ENCODE data around the gene HELZ2.

The HELZ2 gene

DNA sequence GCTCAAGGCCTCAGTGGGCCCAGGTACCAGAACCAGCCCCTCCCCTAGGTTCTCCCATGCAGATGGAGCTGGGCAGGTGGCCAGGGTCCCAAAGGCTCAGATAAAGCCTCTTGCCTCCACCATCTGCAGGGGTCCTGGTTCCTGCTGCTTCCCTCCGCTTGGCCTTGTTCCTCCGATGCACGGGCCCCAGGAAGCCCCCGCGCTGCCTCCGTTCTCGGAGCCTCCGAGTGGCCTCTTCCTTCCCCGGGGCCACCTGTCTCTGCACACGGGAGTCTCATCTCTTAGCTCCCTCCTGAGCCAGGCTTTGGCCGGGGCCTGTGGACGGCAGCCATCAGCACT, 35.0 kb downstream of the HELZ2 start:
- no peak for DNase-seq (ENCODE audit: low read depth)

DNA sequence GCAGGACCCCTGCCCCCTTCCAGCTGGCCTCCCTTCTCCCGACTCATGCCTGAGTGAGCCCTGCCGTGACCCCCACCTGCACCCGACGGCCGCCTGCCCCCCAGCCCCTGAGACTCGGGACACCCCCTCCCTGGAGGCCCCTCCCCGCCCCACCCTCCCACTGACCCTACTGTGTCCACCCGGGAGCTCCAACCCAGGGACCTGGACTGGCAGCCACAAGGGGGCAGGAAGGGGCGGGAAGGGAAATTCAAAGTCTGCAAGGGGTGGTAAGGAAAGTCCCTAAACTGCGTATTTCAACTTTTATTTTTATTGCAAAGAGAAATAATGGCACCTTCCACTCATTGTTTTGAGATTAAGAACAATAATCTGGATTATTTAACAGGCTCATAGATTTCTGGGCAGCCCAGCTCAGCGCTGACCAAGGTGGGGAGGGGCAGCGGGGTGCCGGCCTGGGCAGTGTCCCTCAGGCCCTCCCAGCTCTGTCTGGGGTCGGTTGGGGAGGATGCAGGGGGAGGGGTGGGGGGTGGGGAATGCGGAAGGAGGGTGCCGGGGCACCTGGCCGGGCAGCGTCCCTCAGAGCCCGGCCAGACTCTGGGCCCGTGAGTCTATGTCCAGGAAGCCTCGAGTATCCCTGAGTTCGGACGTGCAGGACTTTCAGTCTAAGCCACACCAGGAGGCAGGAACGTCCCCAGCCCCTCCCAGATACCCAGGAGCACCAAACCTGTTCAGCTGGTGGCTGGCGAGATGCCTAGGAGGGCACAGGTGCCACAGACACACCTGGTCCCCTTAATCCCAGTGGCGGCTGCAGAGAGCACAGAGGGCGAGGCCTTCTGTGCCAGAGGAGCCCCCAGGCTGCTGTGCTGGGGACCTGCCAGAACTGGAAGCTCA, 35.6 kb downstream of the HELZ2 start:
- DNase-seq (ENCODE audit: low read depth) = no peak

DNA sequence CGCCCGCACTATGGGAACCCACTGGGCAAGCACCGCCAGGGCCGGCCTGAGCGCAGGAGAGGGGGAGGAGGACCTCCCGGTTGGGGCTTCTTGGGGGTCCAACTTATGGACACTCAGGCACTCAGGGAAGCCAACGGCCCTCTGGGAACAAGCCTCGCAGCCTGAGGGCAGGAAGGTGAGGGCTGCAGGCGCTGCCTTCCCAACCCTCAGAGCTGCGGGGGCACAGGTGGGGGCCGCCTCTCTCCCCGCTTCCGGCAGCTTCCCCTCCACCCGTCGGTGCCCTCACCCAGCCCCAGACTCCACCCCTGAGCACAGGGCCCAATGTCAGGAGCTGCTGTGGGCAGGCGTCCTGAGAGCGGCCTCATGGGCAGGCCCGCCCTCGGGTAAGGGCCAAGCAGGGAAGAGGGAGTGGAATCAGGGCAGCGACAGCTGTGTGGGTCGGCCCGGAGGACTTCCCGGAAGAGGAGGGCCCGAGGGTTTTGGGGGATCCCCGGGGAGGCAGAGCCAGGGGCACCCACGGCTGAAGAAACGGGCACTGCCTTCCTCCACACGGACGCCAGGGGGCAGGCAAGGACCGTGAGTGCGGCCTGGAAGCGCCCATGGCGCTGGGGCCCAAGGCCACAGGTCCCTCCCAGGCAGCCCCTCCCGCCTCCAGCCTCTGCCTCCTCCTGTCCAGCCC, 36.4 kb downstream of the HELZ2 start:
- peak; percentile 82 for DNase-seq (ENCODE audit: low read depth)

DNA sequence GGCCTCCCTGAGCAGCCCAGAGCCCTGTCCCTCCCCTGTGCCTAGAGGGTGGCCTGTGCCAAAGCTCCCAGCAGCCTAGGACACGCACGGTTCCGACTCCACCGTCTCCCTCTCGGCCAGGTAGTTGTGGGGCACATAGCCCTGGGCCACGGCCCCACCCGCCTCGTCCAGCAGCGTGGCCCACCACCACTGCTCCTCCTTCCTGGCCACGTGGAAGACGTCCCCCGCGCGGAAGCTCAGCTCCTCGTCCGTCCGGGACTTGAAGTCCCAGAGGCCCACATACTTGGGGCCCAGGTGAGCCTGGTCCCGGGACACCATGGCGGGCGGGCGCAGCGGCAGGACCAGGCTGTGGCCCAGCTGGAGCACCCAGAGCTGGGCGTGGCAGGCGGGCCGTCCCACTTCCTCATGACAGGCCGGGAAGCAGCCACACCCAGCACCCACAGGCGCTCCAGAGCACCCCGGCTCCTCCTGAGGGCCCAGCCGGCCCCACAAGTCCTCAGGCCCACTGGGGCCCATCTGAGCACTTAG, 37.0 kb downstream of the HELZ2 start, which contains the start of gene PTK6:
PTK6 (minus strand) TSS at position 380 of the 528 bp plus-strand sequence; CDS start at position 318, 62 bp downstream.
- DNase-seq (ENCODE audit: low read depth) = no peak

DNA sequence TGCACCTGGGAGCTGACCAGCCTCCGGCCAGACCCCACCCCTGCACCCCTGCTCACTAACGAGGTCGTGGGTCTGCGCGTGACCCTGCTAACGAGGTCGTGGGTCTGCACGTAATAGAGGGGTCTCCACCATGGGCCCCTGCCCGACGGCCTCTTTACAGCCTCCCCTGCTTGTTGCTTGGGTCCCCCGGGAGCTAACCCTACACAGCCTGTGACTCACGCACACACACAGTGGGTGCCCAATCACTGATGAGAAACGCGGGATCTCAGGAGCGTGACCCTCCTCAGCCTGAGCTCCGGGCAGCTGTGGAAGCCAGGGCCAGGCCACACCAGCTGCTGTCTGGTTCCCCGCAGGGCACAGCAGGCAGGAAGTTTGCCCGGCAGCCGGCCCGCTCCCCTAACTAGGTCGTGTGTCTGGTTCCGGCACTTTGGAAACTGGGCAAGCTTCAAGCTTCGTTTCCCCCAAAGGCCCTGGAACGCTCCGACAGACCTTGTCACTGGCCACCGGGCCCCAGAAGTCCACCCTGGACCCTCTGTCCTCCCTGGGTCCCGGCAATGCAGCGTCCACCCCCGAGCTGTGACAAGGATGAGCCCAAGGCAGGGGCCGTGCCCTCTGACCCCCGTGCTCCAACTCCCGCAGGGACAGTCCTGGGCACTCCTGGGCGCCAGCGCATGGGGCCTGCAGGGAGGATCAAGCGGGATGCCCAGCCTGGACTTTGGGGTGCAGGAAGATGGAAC, 37.6 kb downstream of the HELZ2 start:
- no peak for DNase-seq (ENCODE audit: low read depth)

DNA sequence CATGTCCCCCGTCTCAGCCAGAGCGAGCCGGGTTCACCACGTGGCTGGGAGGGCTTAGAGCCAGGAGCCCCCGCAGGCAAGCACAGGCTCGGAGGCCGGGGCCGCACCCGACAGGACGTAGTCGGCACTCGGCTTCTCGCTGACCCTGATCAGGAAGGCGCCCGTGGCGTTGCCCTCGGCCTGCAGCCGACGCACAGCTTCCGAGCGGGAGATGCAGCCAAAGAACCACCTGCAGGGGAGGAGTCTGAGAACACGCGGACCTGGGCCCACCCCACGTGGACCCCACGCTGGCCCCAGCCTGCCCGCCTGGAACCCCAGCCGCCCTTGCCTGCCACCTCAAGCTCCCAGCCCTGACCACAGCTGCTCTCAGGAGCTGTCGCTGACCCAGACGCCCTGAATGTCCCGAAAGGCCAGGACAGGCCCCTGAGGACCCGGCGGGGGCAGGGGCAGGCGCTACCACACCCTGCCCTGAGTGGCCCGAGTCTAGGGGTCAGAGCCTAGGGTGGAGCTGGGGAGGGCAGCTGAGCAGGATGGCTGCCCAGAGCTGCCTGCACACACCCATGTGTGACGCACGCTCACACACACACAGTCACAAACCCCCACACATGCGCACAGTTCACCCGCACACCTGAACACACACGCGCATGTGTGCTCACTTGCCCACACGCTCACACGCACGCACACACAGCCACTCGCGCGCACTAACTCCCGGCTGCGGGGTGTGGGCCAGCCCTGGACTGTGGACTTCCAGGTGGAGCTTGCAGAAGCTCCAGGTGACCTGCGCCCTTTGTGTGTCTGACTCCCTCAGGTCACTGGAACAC, 39.0 kb downstream of the HELZ2 start:
- no peak for DNase-seq (ENCODE audit: low read depth)

DNA sequence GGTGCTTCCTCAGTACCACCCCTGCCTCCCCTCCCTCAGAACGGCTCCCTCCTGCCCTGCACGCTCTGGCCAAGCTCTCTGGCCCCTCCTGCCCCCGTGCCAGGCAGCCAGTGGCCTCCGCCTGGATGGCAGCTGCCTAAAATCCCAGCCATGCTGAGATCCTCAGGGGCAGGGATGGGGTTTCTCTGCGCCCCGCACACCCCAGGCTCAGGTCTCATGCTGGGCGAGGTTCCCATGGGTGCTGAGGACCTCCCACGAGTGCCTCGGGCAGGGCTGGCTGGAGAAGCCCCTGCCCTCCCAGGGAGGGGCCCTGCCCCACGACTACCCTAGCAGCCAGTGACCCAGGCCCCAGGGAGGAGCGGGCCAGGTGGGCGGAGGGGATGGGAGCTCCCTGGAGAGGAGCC, 39.6 kb downstream of the HELZ2 start:
- DNase-seq (ENCODE audit: low read depth) = no peak

DNA sequence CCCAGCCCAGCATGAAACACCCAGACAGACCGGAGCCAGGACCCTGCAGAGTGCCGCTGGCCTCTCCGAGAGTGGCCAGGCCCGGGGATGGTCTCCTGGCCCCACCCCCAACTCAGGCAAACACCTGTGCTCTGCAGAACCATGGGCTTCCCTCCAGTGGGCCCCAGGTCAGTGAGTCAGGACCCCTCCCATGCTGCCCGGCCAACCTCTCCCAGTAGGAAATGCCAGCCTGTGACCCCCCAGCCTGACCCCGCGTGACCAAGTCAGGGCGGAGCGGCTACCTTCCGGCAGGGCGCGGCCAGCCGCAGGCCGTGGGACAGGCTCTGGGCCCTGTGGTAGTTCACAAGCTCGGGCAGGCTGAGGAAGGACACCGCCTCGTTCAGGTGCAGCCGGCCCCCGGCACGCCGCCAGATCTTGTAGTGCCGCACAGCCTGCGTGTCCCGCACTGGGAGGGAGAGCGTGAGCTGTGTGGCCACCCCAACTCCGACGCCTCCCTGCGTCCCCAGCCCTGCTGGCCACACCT, 40.1 kb downstream of the HELZ2 start:
- no peak for DNase-seq (ENCODE audit: low read depth)

DNA sequence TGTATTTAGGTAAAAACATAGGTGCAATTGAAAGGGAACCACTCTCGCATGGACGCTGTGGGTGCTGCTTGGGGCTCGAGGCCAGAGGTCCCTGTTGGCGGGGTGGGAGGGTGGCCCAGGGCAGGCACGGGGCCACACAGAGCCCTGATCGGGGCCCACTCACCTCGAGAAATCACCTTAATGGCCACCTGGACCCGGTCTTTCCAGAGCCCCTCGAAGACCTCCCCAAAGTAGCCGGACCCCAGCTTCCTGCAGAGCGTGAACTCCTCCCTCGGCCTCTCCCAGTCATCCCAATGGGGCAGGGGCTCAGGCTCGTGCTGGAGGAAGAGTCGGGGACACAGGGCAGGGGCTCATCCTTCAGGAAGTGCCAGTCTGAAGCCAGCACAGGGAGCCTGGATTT, 40.7 kb downstream of the HELZ2 start:
- no peak for DNase-seq (ENCODE audit: low read depth)

DNA sequence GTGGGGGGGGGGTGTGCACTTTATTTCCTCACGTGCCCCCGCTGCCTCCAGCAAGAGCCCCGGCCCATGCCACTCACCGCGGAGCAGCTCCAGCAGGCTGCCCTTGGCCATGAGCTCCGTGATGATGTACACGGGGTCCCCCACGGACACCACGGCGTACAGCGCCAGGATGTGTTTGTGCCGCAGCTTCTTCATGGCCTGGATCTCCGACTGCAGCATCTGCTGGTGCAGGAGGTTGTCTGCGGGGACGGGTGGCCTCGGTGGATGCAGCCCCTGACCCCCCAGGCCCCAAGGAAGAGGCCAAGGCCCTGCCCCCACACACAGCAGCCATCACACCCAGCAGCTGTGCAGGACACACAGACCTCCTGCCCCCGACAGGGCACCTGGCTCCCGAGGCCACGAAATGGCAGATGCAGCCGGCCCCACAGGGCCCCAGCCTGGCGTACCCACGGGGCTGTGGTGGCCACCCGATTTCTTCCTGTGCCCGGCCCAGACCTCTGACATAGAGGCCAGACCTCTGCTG, 41.5 kb downstream of the HELZ2 start:
- no peak for DNase-seq (ENCODE audit: low read depth)

DNA sequence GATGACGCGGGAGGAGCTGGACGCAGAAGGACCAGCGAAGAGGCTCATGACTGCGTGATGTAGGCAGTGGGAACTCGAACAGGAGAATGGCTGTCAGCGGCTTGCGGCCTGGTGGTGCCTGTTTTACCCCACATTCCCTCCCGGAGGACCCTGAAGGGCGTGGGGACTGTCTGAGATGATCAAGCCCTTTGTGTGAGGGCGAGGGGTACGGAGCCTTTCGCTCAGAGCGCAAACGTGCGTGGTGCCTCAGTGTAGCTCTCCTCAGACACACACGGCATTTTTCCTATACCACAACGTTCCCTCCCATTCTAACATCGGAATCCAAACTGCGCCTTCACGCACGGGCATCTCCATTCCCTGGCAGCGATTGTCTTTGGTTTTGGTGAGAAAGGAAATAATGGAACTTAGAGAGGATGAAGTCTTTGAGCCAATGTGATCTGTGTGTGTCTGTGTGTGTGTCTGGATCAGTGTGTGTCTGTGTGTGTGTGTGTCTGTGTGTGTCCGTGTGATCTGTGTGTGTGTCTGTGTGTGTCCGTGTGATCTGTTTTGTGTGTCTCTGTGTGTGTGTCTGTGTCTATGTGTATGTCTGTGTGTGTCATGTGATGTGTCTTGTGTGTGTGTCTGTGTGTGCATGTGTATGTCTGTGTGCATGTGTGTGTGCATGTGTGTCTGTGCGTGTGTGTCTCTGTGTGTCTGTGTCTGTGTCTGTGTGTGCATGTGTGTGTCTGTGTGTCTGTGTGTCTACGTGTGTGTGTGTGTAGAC, 42.2 kb downstream of the HELZ2 start:
- no peak for DNase-seq (ENCODE audit: low read depth)

DNA sequence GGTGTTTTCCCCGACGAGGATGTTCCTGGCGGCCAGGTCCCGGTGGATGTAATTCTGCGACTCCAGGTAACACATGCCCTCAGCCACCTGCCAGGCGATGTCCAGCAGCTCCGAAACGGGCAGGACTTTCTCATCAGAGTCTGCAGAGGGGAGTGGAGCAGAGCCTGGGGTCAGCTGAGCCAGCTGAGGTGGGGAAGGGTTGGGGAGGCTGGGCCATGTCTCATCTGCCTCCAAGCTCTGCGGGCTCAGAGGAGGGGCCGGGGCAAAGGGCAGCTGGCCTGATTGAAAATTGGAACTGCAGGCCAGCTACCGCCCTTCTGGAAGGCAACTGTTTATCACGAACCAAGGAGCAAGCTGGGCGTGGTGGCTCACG, 43.3 kb downstream of the HELZ2 start:
- DNase-seq (ENCODE audit: low read depth) = no peak

DNA sequence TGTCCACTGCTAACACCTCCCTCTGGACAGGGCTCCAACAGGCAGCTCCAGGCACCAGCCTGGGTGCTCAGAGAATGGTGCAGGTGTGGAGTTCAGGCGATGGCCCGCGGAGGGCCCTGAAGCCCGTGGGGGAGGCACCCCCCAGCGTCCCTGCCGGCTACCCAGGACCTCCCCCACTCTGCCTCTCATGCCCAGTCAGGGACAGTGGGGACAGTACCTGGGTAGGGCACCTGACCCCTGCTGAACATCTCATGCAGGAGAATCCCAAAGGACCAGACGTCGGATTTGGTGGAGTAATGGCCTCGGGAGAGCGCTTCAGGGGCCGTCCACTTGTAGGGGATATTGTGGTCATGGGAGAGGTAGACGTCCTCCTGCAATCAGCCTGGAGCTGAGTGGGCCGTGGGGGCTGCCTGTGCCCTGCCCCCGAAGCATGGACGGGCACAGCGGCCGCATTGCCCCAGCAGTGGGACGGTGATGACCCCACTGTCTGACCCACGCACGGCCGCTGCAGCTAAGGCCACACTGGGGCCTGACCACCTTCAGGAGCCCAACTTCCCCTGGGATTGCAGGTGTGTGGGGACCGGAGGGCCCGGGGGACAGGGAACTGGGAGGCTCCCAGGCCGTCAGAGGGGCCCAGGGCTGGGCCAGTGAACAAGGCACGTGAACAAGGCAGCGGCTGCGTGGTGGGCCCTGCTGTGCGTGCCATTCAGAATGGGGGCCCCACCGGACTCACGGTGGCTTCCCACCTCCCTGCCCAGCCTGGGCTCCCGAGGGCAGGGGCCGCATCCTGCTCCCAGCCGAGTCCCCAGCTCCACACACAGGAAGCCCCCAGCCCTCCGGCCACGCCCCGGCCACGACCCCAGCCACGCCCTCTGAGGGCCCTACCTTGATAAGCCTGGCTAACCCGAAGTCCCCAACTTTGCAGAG, 43.9 kb downstream of the HELZ2 start:
- no peak for DNase-seq (ENCODE audit: low read depth)

DNA sequence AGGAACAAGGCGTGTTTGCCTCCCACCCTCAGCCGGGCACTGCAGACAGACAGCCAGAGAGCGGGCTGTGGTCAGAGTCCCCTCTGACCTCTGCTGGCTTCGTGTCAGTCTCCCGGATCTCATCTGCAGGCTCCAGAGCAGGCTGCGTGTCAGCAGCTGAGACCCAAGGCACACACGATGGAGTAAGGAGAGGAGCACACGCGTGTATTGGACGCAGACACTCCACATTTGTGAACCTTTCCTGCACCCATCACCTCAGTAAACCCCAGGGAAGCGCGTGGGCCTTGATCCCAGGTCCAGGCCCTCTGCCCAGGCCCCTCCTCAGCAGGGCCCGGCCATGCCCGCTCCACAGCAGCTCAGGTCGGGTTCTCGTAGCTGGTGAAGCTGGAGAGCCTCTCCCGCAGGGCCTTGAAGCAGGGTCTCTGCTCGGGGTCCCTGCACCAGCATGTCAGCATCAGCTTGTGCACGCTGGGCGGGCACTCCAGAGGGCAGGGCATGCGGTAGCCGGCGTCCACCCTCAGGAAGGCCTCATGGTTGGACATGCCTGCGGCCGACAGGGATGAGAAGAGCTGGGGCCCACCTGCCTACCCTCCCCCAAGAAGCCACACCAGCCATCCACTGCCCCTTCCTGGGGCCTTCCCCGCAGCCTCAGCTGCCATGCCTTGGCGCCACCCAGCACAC, 44.7 kb downstream of the HELZ2 start:
- DNase-seq (ENCODE audit: low read depth) = no peak

DNA sequence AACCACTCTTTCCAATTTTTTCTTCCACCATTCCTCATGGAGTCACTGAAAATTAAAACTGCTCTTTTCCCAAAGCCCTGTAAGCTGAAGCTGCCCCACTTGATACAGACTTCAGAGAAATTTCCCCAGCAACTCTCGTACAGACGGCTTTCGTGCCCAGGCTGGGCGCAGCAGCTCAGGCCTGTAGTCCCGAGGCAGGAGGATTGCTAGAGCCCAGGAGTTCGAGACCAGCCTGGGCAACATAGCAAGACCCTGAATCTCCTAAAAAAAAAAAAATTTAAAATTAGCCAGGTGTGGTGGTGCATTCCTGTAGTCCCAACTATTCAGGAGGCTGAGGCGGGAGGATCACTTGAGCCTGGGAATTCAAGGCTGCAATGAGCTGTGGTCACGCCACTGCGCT, 46.9 kb downstream of the HELZ2 start:
- DNase-seq (ENCODE audit: low read depth) = no peak

DNA sequence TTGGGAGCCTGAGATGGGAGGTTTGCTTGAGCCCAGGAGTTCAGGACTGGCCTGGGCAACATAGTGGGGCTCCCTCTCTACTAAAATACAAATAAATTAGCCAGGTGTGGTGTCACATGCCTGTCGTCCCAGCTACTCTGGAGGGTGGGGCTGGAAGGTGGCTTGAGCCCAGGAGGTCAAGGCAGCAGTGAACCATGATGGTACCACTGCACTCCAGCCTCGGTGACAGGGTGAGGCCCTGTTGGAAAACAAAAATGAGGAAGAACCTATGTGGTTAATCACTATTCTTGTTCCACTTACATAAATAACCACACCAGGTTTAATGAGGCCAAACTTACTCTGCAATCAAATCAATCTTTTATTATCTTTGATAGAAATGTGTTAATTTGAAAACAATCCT, 48.1 kb downstream of the HELZ2 start:
- no peak for DNase-seq (ENCODE audit: low read depth)

DNA sequence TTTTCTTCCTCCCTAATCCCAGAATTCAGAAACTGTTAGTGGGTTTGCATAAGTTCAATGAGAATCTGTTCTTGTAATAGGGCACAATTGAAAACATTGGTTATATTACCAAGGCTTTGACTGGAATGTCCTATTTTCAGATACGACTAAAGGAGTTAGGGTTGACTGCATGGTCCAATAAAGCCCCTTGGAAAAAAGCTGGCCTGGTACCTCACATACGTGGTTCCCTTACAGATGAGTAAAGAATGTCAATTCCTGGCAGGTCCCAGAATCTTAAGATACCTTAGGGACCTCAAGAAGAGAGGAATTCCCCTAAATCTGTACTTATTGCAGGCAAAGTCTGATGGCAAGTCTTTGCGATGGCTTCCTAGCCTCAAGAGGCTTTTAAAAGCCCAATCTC, 48.9 kb downstream of the HELZ2 start:
- no peak for DNase-seq (ENCODE audit: low read depth)

Data from stimulated activated CD8-positive, alpha-beta memory T cell treated with anti-CD3 and anti-CD28 coated beads, Interleukin-12 subunit alpha, Interleukin-12 subunit beta, amount 100 ng/mL, for 1 hour (primary cell).